CD4-positive, alpha-beta T cell treated with Interleukin-2 at 100 ng/mL for 4 hours (primary cell): ENCODE data around the gene MAPKAPK5.

ENCODE experiments used
- DNase-seq: peaks from one replicate; pipeline ENCODE4 v3.0.0-alpha.2; 2020; ENCODE audit warnings: low spot score

The MAPKAPK5 gene

DNA sequence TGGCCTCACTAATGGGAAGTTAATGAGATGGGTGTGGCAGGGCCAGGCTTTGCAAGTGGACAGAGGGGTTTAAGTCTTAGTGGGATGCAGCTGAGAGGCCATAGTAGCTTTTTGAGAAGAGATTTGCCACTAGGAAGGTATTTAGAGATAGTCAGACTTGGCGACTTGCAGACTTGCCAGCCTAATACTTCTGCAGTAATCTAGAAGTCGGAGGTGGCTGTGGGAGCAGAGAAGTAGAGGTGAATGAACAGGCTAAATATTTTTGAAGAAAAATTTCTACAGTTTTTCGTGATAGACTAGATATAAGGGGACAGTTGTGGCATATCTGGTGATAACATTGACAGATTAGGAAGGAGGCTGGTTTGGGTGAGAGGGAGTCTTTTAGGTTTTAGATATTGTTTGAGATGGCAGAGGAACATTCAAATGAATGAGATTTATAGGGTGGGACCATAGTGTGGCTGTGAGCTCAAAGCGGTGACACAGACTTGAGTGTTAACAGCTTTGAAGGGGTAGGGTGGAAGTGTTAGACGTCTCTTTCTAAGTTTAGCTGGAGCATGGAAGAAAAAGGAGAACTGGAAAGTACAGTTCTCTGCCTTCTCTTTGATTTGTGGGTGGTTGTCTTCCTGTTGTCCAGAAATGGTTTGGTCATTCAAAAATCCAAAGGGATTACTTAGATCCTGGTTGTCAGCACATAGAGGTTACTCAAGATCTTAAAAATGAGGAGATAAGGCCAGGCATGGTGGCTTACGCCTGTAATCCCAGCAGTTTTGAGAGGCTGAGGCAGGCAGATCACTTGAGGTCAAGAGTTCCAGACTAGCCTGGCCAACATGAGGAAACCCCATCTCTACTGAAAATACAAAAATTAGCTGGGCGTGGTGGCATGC is 44.9 kb downstream of the MAPKAPK5 start:
- no peak for DNase-seq

- DNase-seq: no peak
Measured at GRCh38 chr12:111887926-111888745, 46.1 kb downstream of the MAPKAPK5 start.

DNA sequence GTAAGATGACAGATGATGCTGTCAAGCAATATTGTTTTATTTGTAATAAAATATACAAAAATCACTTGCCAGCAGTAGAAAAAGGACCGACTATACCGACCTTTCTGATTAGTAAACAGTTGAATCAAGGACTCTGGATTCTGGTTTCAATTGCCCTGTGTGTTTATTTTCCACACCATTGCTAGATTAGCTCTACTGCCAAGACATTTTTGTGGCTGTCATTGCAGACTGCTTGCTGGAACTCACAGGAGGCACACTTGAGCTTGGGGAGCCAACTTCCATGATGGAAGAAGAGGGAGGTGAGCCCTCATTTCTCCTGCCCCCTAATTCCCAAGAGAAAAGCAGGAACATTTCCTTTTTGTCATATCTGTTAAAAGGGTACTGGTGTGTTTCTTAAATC is 51.3 kb downstream of the MAPKAPK5 start:
- DNase-seq: no peak

GRCh38 chr12:111894556-111894955 is 52.5 kb downstream of the MAPKAPK5 start:
- no peak for DNase-seq

GRCh38 chr12:111901182-111901581 is 59.2 kb downstream of the MAPKAPK5 start:
- no peak for DNase-seq

- DNase-seq: no peak
Measured at GRCh38 chr12:111904446-111904975, 62.5 kb downstream of the MAPKAPK5 start.

DNA sequence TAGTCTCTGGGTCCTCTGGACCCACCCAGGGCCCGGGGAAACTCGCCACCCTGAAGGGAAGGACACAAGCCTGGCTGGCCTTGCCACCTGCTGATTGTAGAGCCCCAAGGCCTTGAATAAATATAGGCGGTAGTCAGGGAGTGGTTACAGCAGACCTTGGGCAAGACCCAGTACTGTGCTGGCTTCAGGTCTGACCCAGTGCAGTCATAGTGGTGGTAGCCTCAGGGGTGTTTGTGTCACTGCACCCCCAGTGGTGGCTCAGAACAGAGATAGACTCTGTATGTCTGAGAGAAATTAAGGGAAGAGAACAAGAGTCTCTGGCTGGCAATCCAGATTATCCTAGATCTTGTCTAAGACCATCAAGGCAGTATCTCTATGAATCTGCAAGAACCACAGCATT is 63.5 kb downstream of the MAPKAPK5 start:
- DNase-seq: no peak

GRCh38 chr12:111907740-111908139 is 65.7 kb downstream of the MAPKAPK5 start:
- DNase-seq: no peak

DNA sequence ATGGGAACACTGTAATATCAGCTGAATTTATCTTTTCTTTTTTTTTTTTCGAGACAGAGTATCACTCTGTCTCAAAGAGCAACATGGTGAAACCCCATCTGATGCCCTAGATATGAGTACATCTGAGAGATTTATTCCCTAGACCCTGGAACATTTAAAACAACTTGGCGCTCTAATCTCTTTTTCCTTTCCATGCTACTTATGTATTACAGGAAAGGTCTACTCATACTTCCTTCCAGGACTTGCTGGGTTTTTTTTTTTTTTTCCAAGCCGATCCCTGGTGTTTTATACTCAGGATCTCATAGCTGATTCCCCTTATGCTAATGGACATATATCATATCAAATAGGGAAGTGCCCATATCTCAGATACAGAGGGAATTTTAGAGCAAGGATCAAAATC is 83.1 kb downstream of the MAPKAPK5 start:
- no peak for DNase-seq

DNA sequence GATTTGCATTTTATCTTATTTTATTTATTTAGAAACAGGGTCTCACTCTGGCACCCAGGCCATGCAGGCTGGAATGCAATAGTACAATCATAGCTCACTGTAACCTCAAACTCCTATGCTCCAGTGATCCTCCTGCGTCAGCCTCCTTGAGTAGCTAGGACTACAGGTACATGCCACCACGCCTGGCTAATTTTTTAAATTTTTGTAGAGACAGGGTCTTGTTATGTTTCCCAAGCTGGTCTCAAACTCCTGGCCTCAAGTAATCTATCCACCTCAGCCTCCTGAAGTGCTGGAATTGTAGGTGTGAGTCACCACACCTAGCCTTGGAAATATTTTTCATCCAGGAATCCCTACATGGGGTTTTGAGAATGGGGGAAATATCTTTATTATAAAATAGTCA is 84.6 kb downstream of the MAPKAPK5 start:
- DNase-seq: no peak

- DNase-seq: no peak
Measured at GRCh38 chr12:111927346-111927745, 85.3 kb downstream of the MAPKAPK5 start.

DNA sequence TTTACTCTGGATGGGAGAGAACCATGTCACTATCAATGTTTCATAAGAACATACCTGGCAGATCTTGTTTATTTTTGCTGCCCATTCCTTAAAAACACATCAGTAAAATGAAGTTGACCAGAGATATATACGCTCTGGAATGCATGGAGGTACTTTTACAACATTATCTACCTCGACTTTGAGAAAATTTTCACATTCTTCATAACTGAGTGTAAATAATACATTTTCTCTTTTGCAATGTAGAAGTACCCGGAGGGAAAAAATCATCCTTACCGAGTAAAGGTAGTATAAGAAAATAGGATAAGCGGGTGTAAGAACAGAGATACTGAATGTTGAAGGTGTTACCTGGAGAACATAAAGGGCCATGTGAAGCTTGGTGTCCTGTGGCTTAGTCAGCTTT is 90.2 kb downstream of the MAPKAPK5 start:
- DNase-seq: no peak

GRCh38 chr12:111936869-111937268 is 94.8 kb downstream of the MAPKAPK5 start:
- no peak for DNase-seq

- DNase-seq: no peak
Measured at GRCh38 chr12:111937429-111937828, 95.4 kb downstream of the MAPKAPK5 start.

DNA sequence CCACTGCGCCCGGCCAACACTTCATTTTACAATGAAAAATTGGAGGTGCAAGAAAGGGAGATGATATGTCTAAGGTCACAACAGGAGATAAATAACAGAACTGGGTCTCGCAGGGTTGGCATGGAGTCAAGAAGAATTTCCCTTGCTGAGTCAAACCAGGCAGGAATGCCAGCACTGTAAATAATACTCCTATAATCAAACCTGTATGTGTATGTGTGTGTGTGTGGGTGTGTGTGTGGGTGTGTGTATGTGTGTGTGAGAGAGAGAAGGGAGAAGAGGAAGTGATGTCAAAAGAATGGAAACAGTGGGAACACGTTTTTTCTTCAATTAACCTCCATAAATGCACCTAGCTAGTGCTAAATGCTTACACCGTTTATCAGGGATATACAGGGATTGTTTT is 100.5 kb downstream of the MAPKAPK5 start:
- no peak for DNase-seq

GRCh38 chr12:111943929-111944328 is 101.9 kb downstream of the MAPKAPK5 start:
- DNase-seq: no peak

DNA sequence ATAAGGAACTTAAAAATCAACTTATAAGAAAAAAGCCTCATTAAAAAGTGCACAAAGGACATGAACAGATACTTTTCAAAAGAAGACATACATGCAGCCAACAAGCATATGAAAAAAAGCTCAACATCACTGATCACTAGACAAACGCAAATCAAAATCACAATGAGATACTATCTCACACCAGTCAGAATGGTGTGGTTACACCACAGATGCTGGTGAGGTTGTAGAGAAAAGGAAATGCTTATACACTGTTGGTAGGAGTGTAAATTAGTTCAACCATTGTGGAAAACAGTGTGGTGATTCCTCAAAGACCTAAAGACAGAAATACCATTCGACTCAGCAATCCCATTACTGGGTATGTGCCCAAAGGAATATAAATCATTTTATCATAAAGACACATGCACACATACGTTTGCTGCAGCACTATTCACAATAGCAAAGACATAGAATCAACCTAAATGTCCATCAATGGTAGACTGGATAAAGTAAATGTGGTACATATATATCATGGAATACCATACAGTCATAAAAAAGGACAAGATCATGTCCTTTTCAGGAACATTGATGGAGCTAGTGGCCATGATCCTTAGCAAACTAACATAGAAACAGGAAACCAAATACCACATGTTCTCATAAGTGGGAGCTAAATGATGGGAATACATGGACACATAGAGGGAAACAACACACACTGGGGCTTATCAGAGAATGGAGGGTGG is 109.1 kb downstream of the MAPKAPK5 start:
- peak; percentile 37 for DNase-seq
